ENCODE data around the gene OTUD3. TPM values are rescaled to one million over a fixed set of nuclear protein-coding genes. Genes with fewer than 3 reads are reported as not detected.

The OTUD3 gene
- total RNA-seq, 1 donor from 2014 or later = 4.2 TPM

- H3K4me1 ChIP-seq (ENCODE audit: control insufficient read depth in 3 of 3, insufficient read depth in 3 of 3, low read length in 3 of 3) = no peaks in the 10 kb centered on the region
- H3K36me3 ChIP-seq (ENCODE audit: control insufficient read depth in 3 of 3, insufficient read depth in 3 of 3, low read length in 3 of 3) = no peaks in the 10 kb centered on the region
- H3K27me3 ChIP-seq (ENCODE audit: control insufficient read depth in 3 of 3, insufficient read depth in 3 of 3, low read length in 3 of 3) = peaks cover 0 to 6% (median under 1%) of the 10 kb centered on the region in 3 donors
- H3K4me3 ChIP-seq (ENCODE audit: low read length in 3 of 3) = no peak overlapping the region
- no peak overlapping the region for H3K27ac ChIP-seq (ENCODE audit: low read depth, low read length)
- H3K9ac ChIP-seq (ENCODE audit: low read depth in 1 of 3, low read length in 3 of 3) = no peak overlapping the region
- H3K9me3 ChIP-seq (ENCODE audit: control insufficient read depth in 3 of 3, low read length in 3 of 3) = no peaks in the 10 kb centered on the region
Observed at GRCh38 chr1:19940486-19941205, 58.5 kb downstream of the OTUD3 start.

- H3K36me3 ChIP-seq (ENCODE audit: control insufficient read depth in 3 of 3, insufficient read depth in 3 of 3, low read length in 3 of 3) = no peaks in the 10 kb centered on the region
- H3K27ac ChIP-seq (ENCODE audit: low read depth, low read length) = no peak overlapping the region
- H3K4me3 ChIP-seq (ENCODE audit: low read length in 3 of 3) = no peak overlapping the region
- H3K9ac ChIP-seq (ENCODE audit: low read depth in 1 of 3, low read length in 3 of 3) = no peak overlapping the region
- H3K27me3 ChIP-seq (ENCODE audit: control insufficient read depth in 3 of 3, insufficient read depth in 3 of 3, low read length in 3 of 3) = peaks cover 0 to 6% (median 3%) of the 10 kb centered on the region in 3 donors
- no peaks in the 10 kb centered on the region for H3K4me1 ChIP-seq (ENCODE audit: control insufficient read depth in 3 of 3, insufficient read depth in 3 of 3, low read length in 3 of 3)
- no peaks in the 10 kb centered on the region for H3K9me3 ChIP-seq (ENCODE audit: control insufficient read depth in 3 of 3, low read length in 3 of 3)
Observed at GRCh38 chr1:19941206-19941568, 59.0 kb downstream of the OTUD3 start.

- no peak overlapping the region for H3K4me3 ChIP-seq (ENCODE audit: low read length in 3 of 3)
- no peaks in the 10 kb centered on the region for H3K36me3 ChIP-seq (ENCODE audit: control insufficient read depth in 3 of 3, insufficient read depth in 3 of 3, low read length in 3 of 3)
- peaks cover 0 to 9% (median 3%) of the 10 kb centered on the region in 3 donors for H3K27me3 ChIP-seq (ENCODE audit: control insufficient read depth in 3 of 3, insufficient read depth in 3 of 3, low read length in 3 of 3)
- H3K9me3 ChIP-seq (ENCODE audit: control insufficient read depth in 3 of 3, low read length in 3 of 3) = no peaks in the 10 kb centered on the region
- no peaks in the 10 kb centered on the region for H3K4me1 ChIP-seq (ENCODE audit: control insufficient read depth in 3 of 3, insufficient read depth in 3 of 3, low read length in 3 of 3)
- H3K9ac ChIP-seq (ENCODE audit: low read depth in 1 of 3, low read length in 3 of 3) = no peak overlapping the region
- no peak overlapping the region for H3K27ac ChIP-seq (ENCODE audit: low read depth, low read length)
Observed at GRCh38 chr1:19942088-19942487, 59.9 kb downstream of the OTUD3 start.

GRCh38 chr1:19942657-19943056 is 60.5 kb downstream of the OTUD3 start:
- Histone ChIP-seq H3K4me1 (ENCODE audit: control insufficient read depth in 3 of 3, insufficient read depth in 3 of 3, low read length in 3 of 3) (no peaks in the 10 kb centered on the region), H3K36me3 (ENCODE audit: control insufficient read depth in 3 of 3, insufficient read depth in 3 of 3, low read length in 3 of 3) (no peaks in the 10 kb centered on the region), H3K9me3 (ENCODE audit: control insufficient read depth in 3 of 3, low read length in 3 of 3) (no peaks in the 10 kb centered on the region), H3K4me3 (ENCODE audit: low read length in 3 of 3) (no peak overlapping the region), H3K9ac (ENCODE audit: low read depth in 1 of 3, low read length in 3 of 3) (no peak overlapping the region), H3K27ac (ENCODE audit: low read depth, low read length) (no peak overlapping the region), H3K27me3 (ENCODE audit: control insufficient read depth in 3 of 3, insufficient read depth in 3 of 3, low read length in 3 of 3) (peaks cover 0 to 9% (median 3%) of the 10 kb centered on the region in 3 donors)

GRCh38 chr1:19945914-19946313 is 63.7 kb downstream of the OTUD3 start:
- Histone ChIP-seq H3K9me3 (ENCODE audit: control insufficient read depth in 3 of 3, low read length in 3 of 3) (no peaks in the 10 kb centered on the region), H3K4me3 (ENCODE audit: low read length in 3 of 3) (no peak overlapping the region), H3K27ac (ENCODE audit: low read depth, low read length) (no peak overlapping the region), H3K9ac (ENCODE audit: low read depth in 1 of 3, low read length in 3 of 3) (no peak overlapping the region), H3K4me1 (ENCODE audit: control insufficient read depth in 3 of 3, insufficient read depth in 3 of 3, low read length in 3 of 3) (no peaks in the 10 kb centered on the region), H3K27me3 (ENCODE audit: control insufficient read depth in 3 of 3, insufficient read depth in 3 of 3, low read length in 3 of 3) (peaks cover 3 to 13% (median 7%) of the 10 kb centered on the region in 3 donors), H3K36me3 (ENCODE audit: control insufficient read depth in 3 of 3, insufficient read depth in 3 of 3, low read length in 3 of 3) (no peaks in the 10 kb centered on the region)

- Histone ChIP-seq H3K36me3 (ENCODE audit: control insufficient read depth in 3 of 3, insufficient read depth in 3 of 3, low read length in 3 of 3) (no peaks in the 10 kb centered on the region), H3K9me3 (ENCODE audit: control insufficient read depth in 3 of 3, low read length in 3 of 3) (no peaks in the 10 kb centered on the region), H3K27me3 (ENCODE audit: control insufficient read depth in 3 of 3, insufficient read depth in 3 of 3, low read length in 3 of 3) (peaks cover 3 to 13% (median 7%) of the 10 kb centered on the region in 3 donors), H3K27ac (ENCODE audit: low read depth, low read length) (no peak overlapping the region), H3K9ac (ENCODE audit: low read depth in 1 of 3, low read length in 3 of 3) (no peak overlapping the region), H3K4me3 (ENCODE audit: low read length in 3 of 3) (no peak overlapping the region), H3K4me1 (ENCODE audit: control insufficient read depth in 3 of 3, insufficient read depth in 3 of 3, low read length in 3 of 3) (no peaks in the 10 kb centered on the region)
Observed at GRCh38 chr1:19946331-19946751, 64.1 kb downstream of the OTUD3 start.

GRCh38 chr1:19946971-19947370 is 64.8 kb downstream of the OTUD3 start:
- Histone ChIP-seq H3K9ac (ENCODE audit: low read depth in 1 of 3, low read length in 3 of 3) (no peak overlapping the region), H3K4me1 (ENCODE audit: control insufficient read depth in 3 of 3, insufficient read depth in 3 of 3, low read length in 3 of 3) (no peaks in the 10 kb centered on the region), H3K4me3 (ENCODE audit: low read length in 3 of 3) (no peak overlapping the region), H3K27ac (ENCODE audit: low read depth, low read length) (no peak overlapping the region), H3K27me3 (ENCODE audit: control insufficient read depth in 3 of 3, insufficient read depth in 3 of 3, low read length in 3 of 3) (peaks cover 3 to 13% (median 7%) of the 10 kb centered on the region in 3 donors), H3K36me3 (ENCODE audit: control insufficient read depth in 3 of 3, insufficient read depth in 3 of 3, low read length in 3 of 3) (no peaks in the 10 kb centered on the region), H3K9me3 (ENCODE audit: control insufficient read depth in 3 of 3, low read length in 3 of 3) (no peaks in the 10 kb centered on the region)

- H3K27me3 ChIP-seq (ENCODE audit: control insufficient read depth in 3 of 3, insufficient read depth in 3 of 3, low read length in 3 of 3) = peaks cover 3 to 18% (median 7%) of the 10 kb centered on the region in 3 donors
- no peaks in the 10 kb centered on the region for H3K36me3 ChIP-seq (ENCODE audit: control insufficient read depth in 3 of 3, insufficient read depth in 3 of 3, low read length in 3 of 3)
- no peaks in the 10 kb centered on the region for H3K9me3 ChIP-seq (ENCODE audit: control insufficient read depth in 3 of 3, low read length in 3 of 3)
Observed at GRCh38 chr1:19949016-19949415, 66.8 kb downstream of the OTUD3 start.

GRCh38 chr1:19954059-19954458 is 71.9 kb downstream of the OTUD3 start:
- Histone ChIP-seq H3K9me3 (ENCODE audit: control insufficient read depth in 3 of 3, low read length in 3 of 3) (no peaks in the 10 kb centered on the region), H3K36me3 (ENCODE audit: control insufficient read depth in 3 of 3, insufficient read depth in 3 of 3, low read length in 3 of 3) (no peaks in the 10 kb centered on the region), H3K27ac (ENCODE audit: low read depth, low read length) (no peak overlapping the region), H3K27me3 (ENCODE audit: control insufficient read depth in 3 of 3, insufficient read depth in 3 of 3, low read length in 3 of 3) (peaks cover 4 to 27% (median 24%) of the 10 kb centered on the region in 3 donors), H3K4me3 (ENCODE audit: low read length in 3 of 3) (no peak overlapping the region), H3K4me1 (ENCODE audit: control insufficient read depth in 3 of 3, insufficient read depth in 3 of 3, low read length in 3 of 3) (no peaks in the 10 kb centered on the region), H3K9ac (ENCODE audit: low read depth in 1 of 3, low read length in 3 of 3) (no peak overlapping the region)

More at GRCh38 chr1:19949016-19949415, 66.8 kb downstream of the OTUD3 start:
- Histone ChIP-seq H3K27ac (ENCODE audit: low read depth, low read length) (no peak overlapping the region), H3K9ac (ENCODE audit: low read depth in 1 of 3, low read length in 3 of 3) (no peak overlapping the region), H3K4me3 (ENCODE audit: low read length in 3 of 3) (no peak overlapping the region), H3K4me1 (ENCODE audit: control insufficient read depth in 3 of 3, insufficient read depth in 3 of 3, low read length in 3 of 3) (no peaks in the 10 kb centered on the region)

GRCh38 chr1:19955534-19956170 is 73.5 kb downstream of the OTUD3 start:
- H3K36me3 ChIP-seq (ENCODE audit: control insufficient read depth in 3 of 3, insufficient read depth in 3 of 3, low read length in 3 of 3) = no peaks in the 10 kb centered on the region
- H3K4me1 ChIP-seq (ENCODE audit: control insufficient read depth in 3 of 3, insufficient read depth in 3 of 3, low read length in 3 of 3) = no peaks in the 10 kb centered on the region
- H3K27me3 ChIP-seq (ENCODE audit: control insufficient read depth in 3 of 3, insufficient read depth in 3 of 3, low read length in 3 of 3) = peaks cover 9 to 28% (median 21%) of the 10 kb centered on the region in 3 donors
- no peak overlapping the region for H3K27ac ChIP-seq (ENCODE audit: low read depth, low read length)
- H3K9ac ChIP-seq (ENCODE audit: low read depth in 1 of 3, low read length in 3 of 3) = no peak overlapping the region
- H3K9me3 ChIP-seq (ENCODE audit: control insufficient read depth in 3 of 3, low read length in 3 of 3) = no peaks in the 10 kb centered on the region
- no peak overlapping the region for H3K4me3 ChIP-seq (ENCODE audit: low read length in 3 of 3)

All from skeletal muscle tissue (tissue), 4 donors.